Rectal smooth muscle tissue (tissue), 1 donor: ENCODE results near the gene PCNX2.

Experiments used
- H3K27ac ChIP-seq: one replicate; pipeline ENCODE4 v1.7.0; 2013; ENCODE audit warnings: low read depth, low read length, inconsistent platforms
- H3K27me3 ChIP-seq: one replicate; pipeline ENCODE4 v1.7.0; 2013; ENCODE audit warnings: low read length; ENCODE audit not compliant: control insufficient read depth, insufficient read depth
- H3K36me3 ChIP-seq: one replicate; pipeline ENCODE4 v1.7.0; 2013; ENCODE audit warnings: low read length; ENCODE audit not compliant: control insufficient read depth, insufficient read depth
- H3K4me1 ChIP-seq: one replicate; pipeline ENCODE4 v1.7.0; 2013; ENCODE audit warnings: low read length; ENCODE audit not compliant: control insufficient read depth, insufficient read depth
- H3K4me3 ChIP-seq: one replicate; pipeline ENCODE4 v1.7.0; 2013; ENCODE audit warnings: low read length
- H3K9ac ChIP-seq: one replicate; pipeline ENCODE4 v1.7.0; 2013; ENCODE audit warnings: low read length

The PCNX2 gene

GRCh38 chr1:233331676-233332519 is 36.4 kb upstream of the PCNX2 start:
- H3K4me3 ChIP-seq: no peak overlapping the region
- no peaks in the 10 kb centered on the region for H3K4me1 ChIP-seq
- H3K36me3 ChIP-seq: no peaks in the 10 kb centered on the region
- H3K27ac ChIP-seq: no peak overlapping the region
- no peaks in the 10 kb centered on the region for H3K27me3 ChIP-seq
- no peak overlapping the region for H3K9ac ChIP-seq

- Histone ChIP-seq H3K27me3 (no peaks in the 10 kb centered on the region), H3K9ac (peak overlapping the region; percentile 30), H3K27ac (no peak overlapping the region)
These were observed 32.8 kb upstream of the PCNX2 start for GRCh38 chr1:233328142-233328921.

GRCh38 chr1:233327651-233328141 is 32.2 kb upstream of the PCNX2 start, which contains the start of gene MAP3K21:
Gene MAP3K21, plus strand, starts transcription at chr1:233327724. Its CDS starts 305 bp downstream, at chr1:233328029.
- Histone ChIP-seq H3K27me3 (no peaks in the 10 kb centered on the region), H3K4me3 (peak within 1 kb of the TSS; percentile 72), H3K36me3 (no peaks in the 10 kb centered on the region), H3K9ac (peak within 1 kb of the TSS; percentile 30), H3K4me1 (no peaks in the 10 kb centered on the region), H3K27ac (no peak within 1 kb of the TSS)

More at GRCh38 chr1:233328142-233328921, 32.8 kb upstream of the PCNX2 start:
- peak overlapping the region; percentile 72 for H3K4me3 ChIP-seq
- no peaks in the 10 kb centered on the region for H3K36me3 ChIP-seq
- H3K4me1 ChIP-seq: no peaks in the 10 kb centered on the region

GRCh38 chr1:233326811-233327650 is 31.5 kb upstream of the PCNX2 start:
- Histone ChIP-seq H3K4me3 (peak overlapping the region; percentile 59), H3K36me3 (no peaks in the 10 kb centered on the region), H3K27me3 (no peaks in the 10 kb centered on the region), H3K27ac (no peak overlapping the region), H3K9ac (no peak overlapping the region), H3K4me1 (no peaks in the 10 kb centered on the region)

GRCh38 chr1:233326319-233326718 is 30.8 kb upstream of the PCNX2 start:
- no peaks in the 10 kb centered on the region for H3K36me3 ChIP-seq
- H3K9ac ChIP-seq: no peak overlapping the region
- no peak overlapping the region for H3K4me3 ChIP-seq
- no peak overlapping the region for H3K27ac ChIP-seq
- H3K4me1 ChIP-seq: no peaks in the 10 kb centered on the region
- no peaks in the 10 kb centered on the region for H3K27me3 ChIP-seq

- no peak overlapping the region for H3K4me3 ChIP-seq
- no peaks in the 10 kb centered on the region for H3K4me1 ChIP-seq
- H3K27ac ChIP-seq: no peak overlapping the region
These were observed 28.2 kb upstream of the PCNX2 start for GRCh38 chr1:233323718-233324117.

GRCh38 chr1:233320023-233320422 is 24.5 kb upstream of the PCNX2 start:
- no peak overlapping the region for H3K9ac ChIP-seq
- no peak overlapping the region for H3K27ac ChIP-seq
- H3K4me3 ChIP-seq: no peak overlapping the region
- H3K36me3 ChIP-seq: no peaks in the 10 kb centered on the region
- H3K4me1 ChIP-seq: no peaks in the 10 kb centered on the region
- no peaks in the 10 kb centered on the region for H3K27me3 ChIP-seq

More at GRCh38 chr1:233323718-233324117, 28.2 kb upstream of the PCNX2 start:
- Histone ChIP-seq H3K9ac (no peak overlapping the region), H3K27me3 (no peaks in the 10 kb centered on the region), H3K36me3 (no peaks in the 10 kb centered on the region)

- no peak overlapping the region for H3K4me3 ChIP-seq
- H3K27ac ChIP-seq: no peak overlapping the region
- no peaks in the 10 kb centered on the region for H3K36me3 ChIP-seq
- no peaks in the 10 kb centered on the region for H3K4me1 ChIP-seq
- H3K27me3 ChIP-seq: no peaks in the 10 kb centered on the region
- H3K9ac ChIP-seq: no peak overlapping the region
These were observed 23.7 kb upstream of the PCNX2 start for GRCh38 chr1:233319272-233319671.

- Histone ChIP-seq H3K27ac (no peak overlapping the region), H3K27me3 (no peaks in the 10 kb centered on the region), H3K36me3 (no peaks in the 10 kb centered on the region), H3K4me1 (no peaks in the 10 kb centered on the region), H3K4me3 (no peak overlapping the region), H3K9ac (no peak overlapping the region)
These were observed 20.9 kb upstream of the PCNX2 start for GRCh38 chr1:233316473-233316872.

GRCh38 chr1:233315718-233316301 is 20.3 kb upstream of the PCNX2 start:
- no peaks in the 10 kb centered on the region for H3K27me3 ChIP-seq
- no peak overlapping the region for H3K9ac ChIP-seq
- no peaks in the 10 kb centered on the region for H3K36me3 ChIP-seq
- H3K4me1 ChIP-seq: no peaks in the 10 kb centered on the region
- no peak overlapping the region for H3K27ac ChIP-seq
- H3K4me3 ChIP-seq: no peak overlapping the region

- Histone ChIP-seq H3K36me3 (no peaks in the 10 kb centered on the region), H3K4me1 (no peaks in the 10 kb centered on the region), H3K27me3 (no peaks in the 10 kb centered on the region), H3K27ac (no peak overlapping the region), H3K9ac (no peak overlapping the region), H3K4me3 (no peak overlapping the region)
These were observed 18.1 kb upstream of the PCNX2 start for GRCh38 chr1:233313434-233314155.
